Prostate gland (tissue), 2 donors: Measurements from ENCODE around the gene CES4A. TPM values are rescaled to one million over a fixed set of nuclear protein-coding genes. Genes with fewer than 3 reads are reported as not detected.

ENCODE experiments used
- DNase-seq: peaks from one replicate; pipeline ENCODE4 v3.0.0-alpha.2; 2019; ENCODE audit warnings: low spot score
- H3K27ac ChIP-seq, 2 donors: fragments of 200-600 bp; sonication (generic); 2 replicates each; pipeline ENCODE4 v1.5.1; 2017 to 2019
- H3K27me3 ChIP-seq: fragments of 200-600 bp; sonication (generic); replicated peaks from 2 replicates; pipeline ENCODE4 v1.5.1; 2019; ENCODE audit not compliant: insufficient read depth
- H3K36me3 ChIP-seq, 2 donors: fragments of 200-600 bp; sonication (generic); 1 replicate in 1 of 2; 2 replicates in 1 of 2; pipeline versions ENCODE4 v1.5.1 to v1.8.1; 2017 to 2019
- H3K4me1 ChIP-seq: fragments of 200-600 bp; sonication (generic); replicated peaks from 2 replicates; pipeline ENCODE4 v1.5.1; 2019
- H3K4me3 ChIP-seq, 2 donors: fragments of 200-600 bp; sonication (generic); 2 replicates each; pipeline ENCODE4 v1.5.1; 2017 to 2019
- H3K9me3 ChIP-seq: fragments of 200-600 bp; sonication (generic); 2 replicates; pipeline ENCODE4 v1.5.1; 2017
- POLR2A ChIP-seq: fragments of 450-650 bp; IDR thresholded peaks from one replicate; pipeline ENCODE4 v1.6.1; 2016; ENCODE audit warnings: antibody characterized with exemption, mild to moderate bottlenecking
- POLR2AphosphoS5 ChIP-seq: sonication (generic); formaldehyde crosslinking; IDR thresholded peaks from one replicate; pipeline ENCODE4 v1.6.1; 2017; ENCODE audit warnings: antibody characterized with exemption
- WGBS: methylation state at CpG from one replicate; pipeline ENCODE4 v1.1.5; 2018; 5-methylcytosine and 5-hydroxymethylcytosine counted together
- intact Hi-C: fragments of 100-400 bp; cut with DNase I; formaldehyde crosslinking; loops from one replicate; pipeline ENCODE4 v1.14.2; 2022
- total RNA-seq, 2 donors: library from RNA; depleted of rRNA; stranded (reverse); fragments of >200 nt; gene quantifications; one replicate each; pipeline ENCODE4 v1.1.0, GENCODE V29; 2016
- TF ChIP-seq, protein P1 (sequence below), 4 experiments: fragments of 200-600 bp in 2 of 4; fragments of 450-650 bp in 2 of 4; sonication (generic) in 2 of 4; IDR thresholded peaks; 1 replicate in 3 of 4; 2 replicates in 1 of 4; pipeline ENCODE4 v1.5.1; 2016 to 2019; ENCODE audit warnings: antibody characterized with exemption in 4 of 4, mild to moderate bottlenecking in 2 of 4, moderate library complexity in 2 of 4

The CES4A gene
- total RNA-seq = 10 to 100 TPM in 1 of 2 donors, 1 to 10 TPM in 1; 1.4 to 10.7 TPM

DNA sequence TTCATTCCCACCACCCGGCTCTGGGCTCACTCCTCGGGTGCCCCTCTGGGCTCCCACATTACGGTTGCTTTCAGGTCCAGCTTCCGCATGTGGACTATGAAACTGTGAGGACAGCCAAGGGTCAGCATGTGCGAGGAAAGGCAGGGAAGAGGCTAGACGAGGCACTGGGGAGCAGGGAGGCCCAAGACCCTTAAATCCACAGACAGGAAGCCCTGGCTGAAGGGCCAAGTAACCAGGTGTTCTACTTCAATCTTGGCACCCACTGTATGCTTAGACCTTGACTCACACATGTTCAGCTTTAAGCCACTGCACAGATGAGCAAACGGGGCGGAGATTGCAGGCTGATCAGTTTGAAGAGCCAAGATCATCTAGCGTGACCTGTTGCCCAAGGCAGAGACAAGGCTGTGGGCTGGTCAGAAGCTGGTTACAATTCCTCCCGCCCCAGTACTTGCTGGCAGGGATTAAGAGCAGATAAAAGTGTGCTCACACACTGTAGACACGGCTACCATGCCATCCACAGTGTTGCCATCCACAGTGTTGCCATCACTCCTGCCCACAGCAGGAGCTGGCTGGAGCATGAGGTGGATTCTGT is at the start of gene CES4A:
CES4A (plus strand) TSS at position 393 of the 592 bp plus-strand sequence; CDS start at position 577, 184 bp downstream.
- Histone ChIP-seq H3K36me3 (no peaks in the 10 kb centered on the region), H3K4me1 (no peaks in the 10 kb centered on the region), H3K9me3 (no peaks in the 10 kb centered on the region), H3K27me3 (no peaks in the 10 kb centered on the region), H3K27ac (no peak within 1 kb of the TSS), H3K4me3 (no peak within 1 kb of the TSS)
- no peak for TF ChIP-seq POLR2AphosphoS5
- TF ChIP-seq, protein P1, sequence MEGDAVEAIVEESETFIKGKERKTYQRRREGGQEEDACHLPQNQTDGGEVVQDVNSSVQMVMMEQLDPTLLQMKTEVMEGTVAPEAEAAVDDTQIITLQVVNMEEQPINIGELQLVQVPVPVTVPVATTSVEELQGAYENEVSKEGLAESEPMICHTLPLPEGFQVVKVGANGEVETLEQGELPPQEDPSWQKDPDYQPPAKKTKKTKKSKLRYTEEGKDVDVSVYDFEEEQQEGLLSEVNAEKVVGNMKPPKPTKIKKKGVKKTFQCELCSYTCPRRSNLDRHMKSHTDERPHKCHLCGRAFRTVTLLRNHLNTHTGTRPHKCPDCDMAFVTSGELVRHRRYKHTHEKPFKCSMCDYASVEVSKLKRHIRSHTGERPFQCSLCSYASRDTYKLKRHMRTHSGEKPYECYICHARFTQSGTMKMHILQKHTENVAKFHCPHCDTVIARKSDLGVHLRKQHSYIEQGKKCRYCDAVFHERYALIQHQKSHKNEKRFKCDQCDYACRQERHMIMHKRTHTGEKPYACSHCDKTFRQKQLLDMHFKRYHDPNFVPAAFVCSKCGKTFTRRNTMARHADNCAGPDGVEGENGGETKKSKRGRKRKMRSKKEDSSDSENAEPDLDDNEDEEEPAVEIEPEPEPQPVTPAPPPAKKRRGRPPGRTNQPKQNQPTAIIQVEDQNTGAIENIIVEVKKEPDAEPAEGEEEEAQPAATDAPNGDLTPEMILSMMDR (IDR thresholded peaks at IDR 0.05) = no peak
- TF ChIP-seq POLR2A = no peak
- 63% methylated on average over 11 of the region's 11 CpGs for WGBS
- intact Hi-C loops = no loop called here
- DNase-seq = no peak

DNA sequence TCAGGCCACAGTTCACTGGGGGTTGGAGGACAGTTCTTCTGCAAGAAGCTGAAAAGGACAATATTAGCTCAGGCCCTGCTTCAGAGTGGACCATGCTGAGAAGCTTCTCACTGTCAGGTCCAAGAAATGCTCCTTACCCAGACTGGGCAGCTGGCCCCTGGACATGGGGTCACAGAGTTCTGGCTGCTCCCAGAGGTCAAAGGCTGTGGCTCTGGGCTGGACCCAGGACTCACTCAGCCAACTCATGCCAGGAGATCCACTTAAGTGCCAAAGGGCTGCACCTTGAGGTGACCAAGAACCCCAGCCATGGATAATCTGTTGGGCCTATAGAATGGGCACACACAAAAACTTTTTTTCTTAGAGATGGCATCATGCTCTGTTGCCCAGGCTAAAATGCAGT is 49.0 kb upstream of the CES4A start:
- Histone ChIP-seq H3K27me3 (no peaks in the 10 kb centered on the region), H3K9me3 (no peaks in the 10 kb centered on the region), H3K36me3 (peaks cover 4 to 21% of the 10 kb centered on the region in 2 donors), H3K4me3 (no peak overlapping the region), H3K27ac (no peak overlapping the region), H3K4me1 (peaks cover 9% of the 10 kb centered on the region)
- no peak for TF ChIP-seq POLR2A
- TF ChIP-seq, protein P1 (IDR thresholded peaks at IDR 0.05) = no peak
- TF ChIP-seq POLR2AphosphoS5 = no peak
- DNase-seq = no peak
- intact Hi-C loops = no loop called here

DNA sequence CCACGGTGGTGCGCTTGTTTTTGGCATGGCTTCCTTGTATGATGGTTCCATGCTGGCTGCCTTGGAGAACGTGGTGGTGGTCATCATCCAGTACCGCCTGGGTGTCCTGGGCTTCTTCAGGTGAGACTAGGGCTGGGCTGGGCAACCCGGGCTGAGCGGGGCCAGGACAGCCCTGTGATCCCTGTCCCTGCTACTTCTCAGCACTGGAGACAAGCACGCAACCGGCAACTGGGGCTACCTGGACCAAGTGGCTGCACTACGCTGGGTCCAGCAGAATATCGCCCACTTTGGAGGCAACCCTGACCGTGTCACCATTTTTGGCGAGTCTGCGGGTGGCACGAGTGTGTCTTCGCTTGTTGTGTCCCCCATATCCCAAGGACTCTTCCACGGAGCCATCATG is 48.2 kb upstream of the CES4A start:
- H3K4me3 ChIP-seq = no peak overlapping the region
- H3K27me3 ChIP-seq = no peaks in the 10 kb centered on the region
- DNase-seq = no peak
- no peak overlapping the region for H3K27ac ChIP-seq
- intact Hi-C loops = no loop called here
- TF ChIP-seq, protein P1 (IDR thresholded peaks at IDR 0.05) = no peak
- TF ChIP-seq POLR2A (no peak), POLR2AphosphoS5 (no peak)
- H3K36me3 ChIP-seq = peaks cover 4 to 21% of the 10 kb centered on the region in 2 donors
- WGBS = 94% methylated on average over 16 of the region's 16 CpGs
- no peaks in the 10 kb centered on the region for H3K9me3 ChIP-seq
- peaks cover 9% of the 10 kb centered on the region for H3K4me1 ChIP-seq

DNA sequence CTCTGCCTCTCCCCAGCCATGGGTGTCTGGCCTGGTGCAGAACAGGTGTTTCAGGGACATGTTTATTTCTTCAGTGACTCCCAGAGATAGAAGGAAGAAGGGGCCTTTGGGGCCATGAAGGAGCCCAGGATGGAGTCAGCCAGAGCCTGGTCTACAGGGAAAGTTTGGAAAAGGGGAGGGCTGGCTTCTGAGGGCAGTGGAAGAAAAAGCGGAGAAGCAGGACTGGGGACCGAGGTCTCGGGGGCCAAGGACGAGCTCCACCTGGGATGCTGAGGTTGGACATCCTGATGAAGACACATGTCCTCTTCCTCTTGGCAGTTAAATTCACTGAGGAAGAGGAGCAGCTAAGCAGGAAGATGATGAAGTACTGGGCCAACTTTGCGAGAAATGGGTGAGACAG is 45.4 kb upstream of the CES4A start:
- TF ChIP-seq, protein P1 (IDR thresholded peaks at IDR 0.05) = no peak
- TF ChIP-seq POLR2A (no peak), POLR2AphosphoS5 (no peak)
- intact Hi-C loops = no loop called here
- DNase-seq = no peak
- Histone ChIP-seq H3K4me1 (no peaks in the 10 kb centered on the region), H3K36me3 (peaks cover 4 to 21% of the 10 kb centered on the region in 2 donors), H3K9me3 (no peaks in the 10 kb centered on the region), H3K4me3 (no peak overlapping the region), H3K27ac (no peak overlapping the region), H3K27me3 (no peaks in the 10 kb centered on the region)
- WGBS = 91% methylated on average over 5 of the region's 5 CpGs

DNA sequence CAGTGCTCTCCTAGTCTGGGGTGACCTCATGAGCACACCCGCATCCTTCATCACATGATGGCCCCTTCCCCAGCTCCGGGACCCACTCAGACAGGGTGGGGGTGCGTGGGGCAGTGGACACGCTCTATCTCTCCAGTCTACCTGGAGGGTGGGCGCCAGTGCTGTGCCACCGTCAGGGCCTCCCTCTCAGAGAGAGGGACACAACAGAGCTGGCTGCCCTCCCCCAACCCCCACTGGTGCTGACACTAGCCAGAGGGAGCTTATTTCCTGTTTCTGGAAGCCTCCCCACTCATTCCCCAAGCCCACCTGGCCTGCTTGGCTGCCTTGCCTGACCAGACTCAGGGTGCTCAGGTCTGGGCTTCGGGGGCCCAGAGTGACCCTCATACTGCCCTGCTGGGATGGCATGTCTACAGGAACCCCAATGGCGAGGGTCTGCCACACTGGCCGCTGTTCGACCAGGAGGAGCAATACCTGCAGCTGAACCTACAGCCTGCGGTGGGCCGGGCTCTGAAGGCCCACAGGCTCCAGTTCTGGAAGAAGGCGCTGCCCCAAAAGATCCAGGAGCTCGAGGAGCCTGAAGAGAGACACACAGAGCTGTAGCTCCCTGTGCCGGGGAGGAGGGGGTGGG is 44.8 kb upstream of the CES4A start:
- WGBS = 83% methylated on average over 12 of the region's 15 CpGs
- DNase-seq = no peak
- TF ChIP-seq, protein P1 (IDR thresholded peaks at IDR 0.05) = no peak
- TF ChIP-seq POLR2A = no peak
- TF ChIP-seq POLR2AphosphoS5 = no peak
- no peaks in the 10 kb centered on the region for H3K9me3 ChIP-seq
- H3K4me1 ChIP-seq = no peaks in the 10 kb centered on the region
- no peaks in the 10 kb centered on the region for H3K27me3 ChIP-seq
- intact Hi-C loops = no loop called here
- H3K4me3 ChIP-seq = no peak overlapping the region
- H3K27ac ChIP-seq = no peak overlapping the region
- peaks cover 4 to 21% of the 10 kb centered on the region in 2 donors for H3K36me3 ChIP-seq
